Activated naive CD8-positive, alpha-beta T cell (primary cell): ENCODE data around the gene SHANK1.

Experiments
- H3K27ac Mint-ChIP-seq: one replicate; pipeline ENCODE4 v1.8.0; 2021; ENCODE audit warnings: mixed read lengths
- H3K27me3 Mint-ChIP-seq: one replicate; pipeline ENCODE4 v1.8.0; 2021; ENCODE audit warnings: mixed read lengths
- H3K36me3 Mint-ChIP-seq: one replicate; pipeline ENCODE4 v1.8.0; 2021; ENCODE audit warnings: mixed read lengths
- H3K4me1 Mint-ChIP-seq: one replicate; pipeline ENCODE4 v1.8.0; 2021; ENCODE audit warnings: low read depth, mixed read lengths
- H3K4me3 Mint-ChIP-seq: one replicate; pipeline ENCODE4 v1.8.0; 2021; ENCODE audit warnings: mild to moderate bottlenecking, mixed read lengths
- H3K9me3 Mint-ChIP-seq: one replicate; pipeline ENCODE4 v1.8.0; 2021; ENCODE audit warnings: low read depth, mixed read lengths

The SHANK1 gene

GRCh38 chr19:50693064-50693975 lies 26.3 kb downstream of the SHANK1 start:
- no peak overlapping the region for H3K4me3 Mint-ChIP-seq
- H3K4me1 Mint-ChIP-seq: peaks cover 4% of the 10 kb centered on the region
- no peaks in the 10 kb centered on the region for H3K36me3 Mint-ChIP-seq
- H3K27me3 Mint-ChIP-seq: peaks cover 34% of the 10 kb centered on the region
- no peaks in the 10 kb centered on the region for H3K9me3 Mint-ChIP-seq
- H3K27ac Mint-ChIP-seq: no peak overlapping the region

DNA sequence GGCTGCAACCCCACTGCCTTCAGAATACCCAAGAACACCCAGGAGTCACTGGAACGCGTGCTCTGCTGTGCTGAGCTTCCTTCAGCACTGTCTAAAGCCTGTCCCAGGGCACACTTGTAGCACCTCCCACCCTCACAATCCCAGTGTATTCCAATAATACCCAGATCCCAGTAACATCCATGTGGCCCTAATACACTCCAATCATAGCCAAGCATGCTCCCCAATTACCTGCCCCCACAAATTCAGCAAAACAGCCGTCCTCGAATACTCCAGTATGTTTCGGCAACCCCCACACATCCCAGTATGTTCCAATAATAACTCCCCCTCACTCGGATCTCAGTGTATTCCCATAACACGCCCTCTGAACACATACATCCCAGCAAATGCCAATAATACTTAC lies 29.2 kb downstream of the SHANK1 start:
- Mint-ChIP-seq H3K36me3 (no peaks in the 10 kb centered on the region), H3K4me3 (no peak overlapping the region), H3K27me3 (peaks cover 29% of the 10 kb centered on the region), H3K4me1 (peaks cover 2% of the 10 kb centered on the region), H3K27ac (no peak overlapping the region), H3K9me3 (no peaks in the 10 kb centered on the region)

DNA sequence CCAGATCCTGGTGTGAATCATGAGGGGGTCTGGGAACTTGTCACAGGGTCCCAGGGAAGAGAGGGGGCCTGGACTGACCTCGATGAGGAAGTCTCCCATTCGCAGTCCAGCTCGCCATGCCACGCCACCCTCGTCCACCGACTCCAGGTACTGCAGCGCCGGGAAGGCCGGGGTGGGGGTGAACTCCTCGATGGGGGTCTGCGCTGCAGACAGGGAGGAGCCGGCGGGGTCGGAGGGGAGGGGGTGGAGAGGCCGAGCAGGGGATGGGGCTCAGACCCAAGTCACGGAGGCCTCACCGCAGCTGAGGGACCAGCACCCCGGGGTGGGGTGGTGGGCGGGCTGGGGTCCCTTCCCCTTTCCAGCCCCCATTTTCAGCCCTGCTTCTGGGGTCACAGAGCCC lies 30.8 kb downstream of the SHANK1 start:
- Mint-ChIP-seq H3K27me3 (peaks cover 34% of the 10 kb centered on the region), H3K27ac (no peak overlapping the region)

GRCh38 chr19:50686310-50687032 lies 33.1 kb downstream of the SHANK1 start:
- peaks cover 30% of the 10 kb centered on the region for H3K27me3 Mint-ChIP-seq
- H3K4me3 Mint-ChIP-seq: no peak overlapping the region
- H3K27ac Mint-ChIP-seq: no peak overlapping the region
- no peaks in the 10 kb centered on the region for H3K36me3 Mint-ChIP-seq
- no peaks in the 10 kb centered on the region for H3K9me3 Mint-ChIP-seq
- H3K4me1 Mint-ChIP-seq: no peaks in the 10 kb centered on the region

More for the DNA sequence above, 30.8 kb downstream of the SHANK1 start:
- no peak overlapping the region for H3K4me3 Mint-ChIP-seq
- H3K4me1 Mint-ChIP-seq: no peaks in the 10 kb centered on the region
- no peaks in the 10 kb centered on the region for H3K36me3 Mint-ChIP-seq
- H3K9me3 Mint-ChIP-seq: no peaks in the 10 kb centered on the region

DNA sequence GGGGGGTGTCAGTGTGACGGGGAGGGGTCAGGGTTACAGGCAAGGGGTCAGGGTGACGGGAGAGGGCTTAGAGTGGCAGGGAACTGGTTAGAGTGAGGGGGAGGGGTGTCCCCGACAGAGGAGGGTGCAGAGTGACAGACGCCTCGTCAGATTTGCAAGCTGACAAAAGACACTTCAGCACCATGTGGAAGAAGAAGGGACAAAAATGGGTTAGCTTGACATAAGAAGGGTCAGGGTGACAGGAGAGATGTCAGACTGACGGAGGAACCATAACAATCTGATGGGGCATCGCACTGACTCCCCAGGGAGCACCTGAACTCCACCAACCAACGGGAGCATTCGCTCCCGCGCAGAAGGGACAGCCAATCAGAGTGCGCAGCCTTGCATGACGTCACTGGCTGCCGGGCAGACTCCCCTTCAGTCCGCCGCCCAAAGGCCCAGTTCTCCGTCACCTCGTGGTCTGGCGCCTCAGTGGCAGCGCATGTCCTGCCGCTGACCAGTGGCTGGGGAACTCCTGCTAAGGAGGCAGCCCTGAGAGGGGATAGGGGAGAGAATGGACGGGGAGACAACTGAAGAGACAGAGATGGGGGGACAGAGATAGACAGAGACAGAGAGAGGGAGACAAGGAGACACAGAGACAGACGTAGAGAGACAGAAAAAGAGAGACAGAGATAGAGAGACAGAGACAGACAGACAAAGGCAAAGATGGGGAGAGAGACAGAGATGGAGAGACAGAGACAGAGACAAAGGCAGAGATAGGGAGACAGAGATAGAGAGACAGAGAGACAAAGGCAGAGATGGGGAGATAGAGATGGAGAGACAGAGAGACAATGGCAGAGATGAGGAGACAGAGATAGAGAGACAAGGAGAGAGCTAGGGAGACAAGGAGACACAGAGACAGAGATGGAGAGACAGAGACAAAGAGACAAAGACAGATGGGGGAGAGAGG lies 40.2 kb downstream of the SHANK1 start:
- no peak overlapping the region for H3K4me3 Mint-ChIP-seq
- peaks cover 11% of the 10 kb centered on the region for H3K4me1 Mint-ChIP-seq
- H3K27me3 Mint-ChIP-seq: peaks cover 29% of the 10 kb centered on the region
- no peak overlapping the region for H3K27ac Mint-ChIP-seq
- peaks cover 2% of the 10 kb centered on the region for H3K36me3 Mint-ChIP-seq
- H3K9me3 Mint-ChIP-seq: no peaks in the 10 kb centered on the region

DNA sequence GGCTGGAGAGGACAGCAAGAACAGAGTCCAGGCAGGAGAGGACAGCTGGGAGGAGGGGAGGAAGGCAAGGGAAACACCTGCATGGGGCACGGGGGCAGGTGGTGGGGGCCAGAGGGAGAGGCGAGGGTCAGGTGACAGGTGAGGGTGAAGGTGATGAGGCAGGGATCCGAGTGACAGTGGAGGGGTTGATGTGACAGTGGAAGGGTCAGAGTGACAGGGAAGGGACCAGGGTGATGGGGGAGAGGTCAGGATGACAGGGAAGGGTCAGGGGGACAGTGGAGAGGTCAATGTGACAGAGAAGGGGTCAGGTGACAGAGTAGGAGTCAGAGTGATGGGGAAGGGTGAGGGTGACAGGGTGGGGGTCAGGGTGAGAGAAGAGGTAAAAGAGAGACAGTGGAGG lies 41.3 kb downstream of the SHANK1 start:
- peaks cover 29% of the 10 kb centered on the region for H3K27me3 Mint-ChIP-seq

DNA sequence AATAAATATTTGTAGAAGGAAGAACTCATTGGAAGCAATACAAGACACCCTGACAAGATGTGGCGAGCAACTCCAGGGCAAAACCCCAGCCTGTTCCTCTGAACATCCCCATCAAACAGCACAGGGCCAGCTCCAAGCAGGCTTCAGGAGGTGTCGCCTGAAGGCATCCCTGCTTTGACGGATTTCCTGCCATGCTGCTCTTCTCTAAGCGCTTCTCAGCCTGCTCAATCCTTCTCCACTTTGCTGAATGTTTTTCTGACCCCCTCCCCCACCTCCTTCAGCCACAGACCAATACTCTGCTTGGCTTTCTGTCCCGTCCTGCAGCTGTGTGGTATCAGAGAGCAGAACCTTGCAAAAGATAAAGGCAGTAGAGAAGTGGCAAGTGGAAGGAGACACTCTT lies 42.0 kb downstream of the SHANK1 start:
- Mint-ChIP-seq H3K36me3 (peaks cover 2% of the 10 kb centered on the region), H3K4me1 (peaks cover 11% of the 10 kb centered on the region), H3K9me3 (no peaks in the 10 kb centered on the region), H3K4me3 (no peak overlapping the region), H3K27me3 (peaks cover 35% of the 10 kb centered on the region), H3K27ac (no peak overlapping the region)

More for the DNA sequence above, 41.3 kb downstream of the SHANK1 start:
- Mint-ChIP-seq H3K9me3 (no peaks in the 10 kb centered on the region), H3K36me3 (peaks cover 2% of the 10 kb centered on the region), H3K27ac (no peak overlapping the region), H3K4me1 (peaks cover 11% of the 10 kb centered on the region), H3K4me3 (no peak overlapping the region)

DNA sequence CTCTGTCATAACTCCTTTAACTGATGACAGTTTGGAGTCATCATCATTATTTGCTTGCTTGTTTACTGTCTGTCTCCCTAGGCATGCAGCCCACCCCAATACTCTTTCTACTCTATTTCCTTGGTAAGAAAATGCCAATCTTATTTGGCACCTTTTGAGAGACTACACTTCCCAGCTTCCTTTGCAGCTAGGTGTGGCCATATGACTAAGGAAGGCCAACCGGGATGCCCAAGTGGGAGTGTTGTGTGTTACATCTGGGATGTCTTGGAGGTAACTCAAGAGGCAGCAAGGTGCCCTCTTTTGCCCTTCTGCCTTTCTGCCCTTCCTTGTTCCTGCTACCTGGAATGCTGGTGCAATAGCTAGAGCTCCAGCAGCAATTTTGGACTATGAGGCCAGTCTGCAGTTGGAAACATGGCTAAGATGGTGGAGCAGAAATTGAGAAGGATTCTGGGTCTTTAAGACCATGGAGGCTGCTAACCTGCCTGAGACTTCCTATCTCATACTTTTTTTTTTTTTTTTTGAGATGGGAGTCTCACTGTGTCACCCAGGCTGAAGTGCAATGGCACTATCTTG lies 42.9 kb downstream of the SHANK1 start:
- H3K27ac Mint-ChIP-seq: no peak overlapping the region
- no peak overlapping the region for H3K4me3 Mint-ChIP-seq
- H3K27me3 Mint-ChIP-seq: peaks cover 35% of the 10 kb centered on the region
- H3K4me1 Mint-ChIP-seq: peaks cover 11% of the 10 kb centered on the region
- peaks cover 2% of the 10 kb centered on the region for H3K36me3 Mint-ChIP-seq
- H3K9me3 Mint-ChIP-seq: no peaks in the 10 kb centered on the region

DNA sequence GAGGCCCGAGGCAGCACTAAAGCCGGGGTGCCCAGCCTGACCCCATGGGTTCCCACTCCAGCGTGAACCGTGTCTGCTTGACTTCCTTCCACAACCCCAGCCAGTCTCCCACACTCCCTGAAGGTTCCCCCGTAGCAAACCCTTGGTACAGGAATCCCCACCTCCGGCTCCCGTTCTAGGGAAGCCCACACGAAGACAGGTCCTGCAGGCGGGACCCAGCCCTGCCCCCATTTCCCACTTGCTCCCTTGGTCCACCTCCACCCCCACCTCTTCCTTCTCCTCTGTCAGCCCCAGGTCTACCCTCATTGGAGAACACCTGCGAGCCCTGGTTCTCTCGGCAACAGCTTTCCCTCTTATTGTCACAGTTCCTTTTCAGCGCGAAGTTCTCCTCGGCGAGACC lies 46.5 kb downstream of the SHANK1 start:
- H3K27me3 Mint-ChIP-seq: peaks cover 35% of the 10 kb centered on the region
- H3K36me3 Mint-ChIP-seq: peaks cover 2% of the 10 kb centered on the region
- H3K4me3 Mint-ChIP-seq: no peak overlapping the region
- no peaks in the 10 kb centered on the region for H3K9me3 Mint-ChIP-seq
- H3K27ac Mint-ChIP-seq: no peak overlapping the region
- H3K4me1 Mint-ChIP-seq: peaks cover 4% of the 10 kb centered on the region

GRCh38 chr19:50670102-50670380 lies 49.6 kb downstream of the SHANK1 start:
- no peaks in the 10 kb centered on the region for H3K9me3 Mint-ChIP-seq
- no peaks in the 10 kb centered on the region for H3K36me3 Mint-ChIP-seq
- H3K27me3 Mint-ChIP-seq: peaks cover 28% of the 10 kb centered on the region
- H3K27ac Mint-ChIP-seq: no peak overlapping the region
- no peak overlapping the region for H3K4me3 Mint-ChIP-seq
- peaks cover 1% of the 10 kb centered on the region for H3K4me1 Mint-ChIP-seq

GRCh38 chr19:50669302-50670101 lies 50.1 kb downstream of the SHANK1 start:
- Mint-ChIP-seq H3K36me3 (no peaks in the 10 kb centered on the region), H3K4me3 (no peak overlapping the region), H3K27me3 (peaks cover 28% of the 10 kb centered on the region), H3K27ac (no peak overlapping the region), H3K4me1 (peaks cover 1% of the 10 kb centered on the region), H3K9me3 (no peaks in the 10 kb centered on the region)

DNA sequence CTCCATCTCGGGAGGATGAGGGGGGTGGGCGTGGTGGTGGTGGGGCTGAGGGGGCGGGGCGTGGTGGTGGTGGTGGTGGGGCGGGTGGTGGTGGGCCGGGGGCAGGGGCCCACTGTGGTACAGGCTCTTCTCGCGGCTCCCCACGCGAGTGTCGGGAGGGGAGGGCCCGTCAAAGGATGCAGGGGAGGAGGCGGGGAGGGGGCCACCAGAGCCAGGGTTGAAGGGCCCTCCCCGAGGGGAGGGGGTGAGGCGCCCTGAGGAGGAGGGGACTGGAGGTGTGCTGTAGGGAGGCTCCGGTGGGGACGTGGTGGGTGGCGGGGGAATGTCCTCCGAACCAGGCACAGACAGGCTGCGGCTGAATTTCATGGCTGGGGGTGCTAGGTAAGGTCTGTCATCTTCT lies 50.7 kb downstream of the SHANK1 start:
- Mint-ChIP-seq H3K27me3 (peaks cover 31% of the 10 kb centered on the region), H3K27ac (no peak overlapping the region), H3K4me3 (no peak overlapping the region), H3K4me1 (peaks cover 1% of the 10 kb centered on the region), H3K36me3 (no peaks in the 10 kb centered on the region), H3K9me3 (no peaks in the 10 kb centered on the region)

- peaks cover 1% of the 10 kb centered on the region for H3K4me1 Mint-ChIP-seq
- H3K36me3 Mint-ChIP-seq: no peaks in the 10 kb centered on the region
- H3K27me3 Mint-ChIP-seq: peaks cover 30% of the 10 kb centered on the region
- H3K4me3 Mint-ChIP-seq: no peak overlapping the region
- no peak overlapping the region for H3K27ac Mint-ChIP-seq
- no peaks in the 10 kb centered on the region for H3K9me3 Mint-ChIP-seq
Observed at GRCh38 chr19:50668416-50668815, 51.2 kb downstream of the SHANK1 start.

GRCh38 chr19:50667759-50668231 lies 51.8 kb downstream of the SHANK1 start:
- H3K27ac Mint-ChIP-seq: no peak overlapping the region
- no peaks in the 10 kb centered on the region for H3K36me3 Mint-ChIP-seq
- H3K4me1 Mint-ChIP-seq: peaks cover 1% of the 10 kb centered on the region
- peaks cover 28% of the 10 kb centered on the region for H3K27me3 Mint-ChIP-seq
- no peak overlapping the region for H3K4me3 Mint-ChIP-seq
- no peaks in the 10 kb centered on the region for H3K9me3 Mint-ChIP-seq
